Skeletal muscle cell (primary cell): ENCODE data around the gene OSBPL6.
"Not testable (repeated sequence)": the region's sequence is repeated elsewhere in the genome, so short reads cannot be mapped to it uniquely, and the experiment has no call there.

Experiments
- DNase-seq: peaks from one replicate; pipeline ENCODE4 v3.0.0-alpha.2; 2010; ENCODE audit warnings: low read depth
- H3K4me3 ChIP-seq: 2 replicates; pipeline ENCODE4 v1.5.1; 2011; ENCODE audit warnings: low read depth, mild to moderate bottlenecking, control low read depth, low read length, moderate library complexity

Gene OSBPL6

DNA sequence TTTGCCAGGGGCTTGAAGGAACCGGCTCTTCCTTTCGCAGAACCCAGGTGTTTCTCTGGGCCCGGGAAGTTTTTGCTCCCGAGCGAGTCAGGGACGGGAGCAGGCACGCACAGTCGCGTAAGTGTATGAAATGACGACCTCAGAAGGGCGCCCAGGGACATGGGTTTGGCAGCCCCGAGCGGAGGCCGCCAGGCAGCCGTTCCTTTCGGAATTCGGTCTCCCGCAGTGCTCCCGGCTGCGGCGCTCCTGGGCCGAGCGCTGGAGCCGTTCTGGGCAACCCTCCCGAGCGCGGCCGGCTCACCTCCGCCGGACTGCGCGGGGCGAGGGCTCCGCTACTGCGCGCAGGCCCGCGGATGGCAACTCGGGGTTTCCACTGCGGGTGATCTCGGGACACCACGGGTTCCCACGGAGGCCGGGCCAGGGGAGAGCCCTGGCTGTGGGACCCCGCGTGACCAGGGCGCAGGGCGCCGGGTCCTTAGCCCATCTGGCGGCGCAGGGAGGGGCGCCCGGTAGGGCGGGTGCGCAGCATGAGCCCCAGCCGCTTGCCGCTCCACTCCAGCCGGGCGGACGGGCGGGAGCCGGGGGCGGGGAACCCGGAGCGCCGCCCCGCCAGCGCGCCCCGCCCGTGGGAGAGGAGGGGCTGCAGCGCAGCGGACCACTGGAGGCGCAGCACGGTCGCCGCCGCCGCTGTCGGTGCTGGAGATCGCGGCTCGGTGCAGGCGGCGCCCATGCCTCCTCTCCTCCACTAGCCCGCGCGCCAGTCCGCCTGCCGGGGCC, at the start of gene OSBPL6:
Gene OSBPL6, plus strand, starts transcription at position 690 of the 777 bp plus-strand sequence. CDS start 111,673 bp downstream, outside the sequence.
- H3K4me3 ChIP-seq, result peak within 1 kb of the TSS; percentile 92
- DNase-seq, result peak; percentile 62

DNA sequence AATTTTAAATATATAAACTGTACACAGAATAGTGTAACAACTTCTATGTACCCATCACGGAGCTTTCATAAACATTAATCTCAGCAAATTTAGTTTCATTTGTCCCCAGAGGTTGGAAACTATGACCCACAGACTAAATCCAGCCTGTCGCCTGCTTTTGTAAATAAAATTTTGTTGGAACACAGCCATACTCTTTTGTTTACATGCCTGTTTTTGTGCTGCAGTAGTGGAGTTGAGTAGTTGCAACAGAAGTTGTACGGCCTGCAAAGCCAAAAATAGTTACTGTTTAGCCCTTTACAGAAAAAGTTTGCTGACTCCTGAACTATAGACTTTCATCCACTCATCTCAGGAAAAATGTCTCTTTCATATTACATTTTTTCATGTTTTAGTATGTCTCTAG, 42.3 kb upstream of the OSBPL6 start:
- H3K4me3 ChIP-seq, result no peak overlapping the region
- no peak for DNase-seq

DNA sequence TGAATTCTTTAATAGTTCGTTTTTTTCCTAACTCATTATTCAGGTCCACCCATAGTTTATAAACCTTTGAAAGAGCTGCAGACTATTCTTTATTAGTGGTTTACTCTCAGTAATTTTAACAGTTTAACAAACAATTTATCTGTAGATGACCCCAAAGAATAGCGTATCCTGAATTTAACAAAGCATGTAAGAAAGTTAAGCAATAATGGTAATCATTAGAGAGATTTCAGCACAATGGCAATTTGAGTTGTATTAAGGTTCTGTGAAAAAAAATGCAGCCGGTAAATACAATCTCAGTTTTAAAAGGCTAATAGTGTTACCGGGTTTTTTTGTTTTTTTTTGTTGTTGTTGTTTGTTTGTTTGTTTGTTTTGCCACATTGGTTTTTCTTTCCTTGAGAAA, 41.8 kb upstream of the OSBPL6 start:
- no peak for DNase-seq
- no peak overlapping the region for H3K4me3 ChIP-seq

DNA sequence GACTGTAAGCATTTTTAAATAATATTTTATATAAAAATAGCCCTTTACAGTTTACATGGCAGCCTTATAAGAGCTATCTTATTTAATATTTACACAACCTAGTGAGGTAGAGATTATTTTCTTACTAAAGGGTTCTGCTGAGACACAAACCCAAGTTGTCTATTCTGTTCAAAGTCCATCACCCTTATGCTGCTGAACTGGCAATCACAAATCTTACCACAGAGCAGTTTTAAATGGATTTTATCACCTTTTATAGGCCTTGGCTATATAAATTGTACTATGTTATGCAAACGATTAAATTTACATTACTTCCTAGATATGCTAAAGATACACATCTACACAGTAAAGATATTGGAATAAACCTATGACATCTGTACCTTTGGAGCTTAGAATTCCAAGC, 41.3 kb upstream of the OSBPL6 start:
- no peak overlapping the region for H3K4me3 ChIP-seq
- DNase-seq, result no peak

DNA sequence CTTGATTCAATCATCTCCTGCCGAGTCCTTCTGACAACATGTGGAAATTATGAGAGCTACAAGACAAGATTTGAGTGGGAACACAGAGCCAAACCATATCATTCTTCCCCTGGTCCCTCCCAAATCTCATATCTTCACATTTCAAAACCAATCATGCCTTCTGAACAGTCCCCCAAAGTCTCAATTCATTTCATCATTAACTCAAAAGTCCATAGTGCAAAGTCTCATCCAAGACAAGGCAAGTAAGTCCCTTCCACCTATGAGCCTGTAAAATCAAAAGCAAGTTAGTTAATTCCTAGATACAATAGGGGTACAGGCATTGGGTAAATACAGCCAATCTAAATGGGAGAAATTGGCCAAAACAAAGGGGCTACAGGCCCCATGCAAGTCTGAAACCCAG, 40.4 kb upstream of the OSBPL6 start:
- not testable (repeated sequence) for DNase-seq, H3K4me3 ChIP-seq

DNA sequence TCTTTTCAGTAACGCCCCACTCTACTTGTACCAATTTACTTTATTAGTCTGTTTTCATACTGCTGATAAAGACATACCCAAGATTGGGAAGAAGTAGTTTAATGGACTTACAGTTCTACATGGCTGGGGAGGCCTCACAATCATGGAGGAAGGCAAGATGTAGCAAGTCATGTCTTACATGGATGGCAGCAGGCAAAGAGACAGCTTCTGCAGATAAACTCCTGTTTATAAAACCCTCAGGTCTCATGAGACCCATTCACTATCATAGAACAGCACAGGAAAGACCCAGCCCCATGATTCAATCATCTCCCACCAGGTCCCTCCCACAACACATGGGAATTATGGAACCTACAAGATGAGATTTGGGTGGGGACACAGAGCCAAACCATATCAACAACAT, 38.8 kb upstream of the OSBPL6 start:
- no peak overlapping the region for H3K4me3 ChIP-seq
- DNase-seq, result no peak

DNA sequence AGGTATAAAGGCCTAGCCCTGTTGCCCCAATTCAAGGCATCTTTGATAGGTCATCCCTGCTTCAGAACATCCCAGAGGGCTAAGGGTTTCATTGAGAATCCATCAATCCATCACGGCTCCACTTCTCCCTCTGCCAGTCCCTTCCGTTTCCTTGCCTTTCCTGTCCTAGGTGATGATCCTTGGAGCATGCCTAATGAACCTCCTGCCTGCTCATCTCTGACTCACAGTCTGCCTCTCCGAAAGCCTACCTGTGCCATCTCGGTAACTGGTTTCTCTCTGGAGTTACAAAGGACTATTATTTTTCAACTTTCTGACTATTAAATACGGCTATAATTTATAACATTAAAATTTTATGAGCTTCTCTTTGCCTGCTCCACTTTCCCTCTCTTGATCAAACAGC, 36.7 kb upstream of the OSBPL6 start:
- DNase-seq, result no peak
- no peak overlapping the region for H3K4me3 ChIP-seq

DNA sequence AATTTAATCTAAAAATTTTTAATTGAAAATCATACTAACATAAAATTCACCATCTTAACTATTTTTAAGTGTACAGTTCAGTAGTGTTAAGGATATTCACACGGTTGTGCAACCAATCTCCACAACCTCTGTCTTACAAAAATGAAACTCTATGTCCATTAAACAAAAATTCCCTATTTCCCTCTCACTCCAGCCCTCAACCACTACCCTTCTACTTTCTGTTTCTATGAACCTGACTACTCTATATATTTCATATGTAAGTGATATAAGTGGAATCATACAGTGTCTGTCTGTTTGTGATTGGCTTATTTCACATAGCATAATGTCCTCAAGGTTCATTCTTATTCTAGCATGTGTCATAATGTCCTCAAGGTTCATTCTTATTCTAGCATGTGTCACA, 34.3 kb upstream of the OSBPL6 start:
- no peak overlapping the region for H3K4me3 ChIP-seq
- no peak for DNase-seq

DNA sequence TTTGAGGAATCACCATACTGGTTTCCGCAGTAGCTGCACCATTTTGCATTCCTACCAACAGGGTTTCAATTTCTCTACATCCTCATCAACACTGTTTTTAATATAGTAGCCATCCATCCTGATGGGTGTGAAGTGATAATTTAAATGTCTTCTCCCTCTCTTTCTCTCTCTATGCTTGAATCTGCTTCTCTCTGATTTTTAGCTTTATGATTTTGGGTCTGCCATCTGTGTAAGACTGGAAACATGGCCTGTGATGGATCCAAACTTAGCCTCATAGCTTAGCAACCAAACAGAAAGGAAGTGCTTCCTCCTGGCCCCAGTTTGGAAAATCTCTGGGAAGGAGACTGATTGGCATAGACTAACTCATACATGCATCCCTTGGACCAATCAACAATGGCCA, 33.7 kb upstream of the OSBPL6 start:
- H3K4me3 ChIP-seq, result no peak overlapping the region
- DNase-seq, result no peak

DNA sequence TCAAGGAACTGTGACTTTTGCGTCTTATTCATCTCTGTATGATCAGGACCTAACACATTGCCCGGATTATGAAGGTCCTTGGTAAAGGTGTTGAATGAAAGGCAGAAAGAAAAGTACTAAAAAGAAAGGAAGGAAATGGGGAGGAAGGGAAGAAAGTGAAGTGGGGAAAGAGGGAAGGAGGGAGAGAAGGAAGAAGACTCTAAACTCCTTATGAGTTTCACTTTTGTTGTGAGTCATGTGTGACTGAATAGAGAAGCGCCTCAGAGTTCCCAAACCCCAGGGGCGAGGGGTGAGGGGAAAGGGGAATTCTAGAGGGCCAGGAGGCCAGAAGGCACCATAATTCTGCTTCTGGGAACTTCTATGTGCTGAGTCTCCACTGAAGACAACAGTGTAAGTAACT, 30.9 kb upstream of the OSBPL6 start:
- DNase-seq, result no peak
- H3K4me3 ChIP-seq, result no peak overlapping the region

DNA sequence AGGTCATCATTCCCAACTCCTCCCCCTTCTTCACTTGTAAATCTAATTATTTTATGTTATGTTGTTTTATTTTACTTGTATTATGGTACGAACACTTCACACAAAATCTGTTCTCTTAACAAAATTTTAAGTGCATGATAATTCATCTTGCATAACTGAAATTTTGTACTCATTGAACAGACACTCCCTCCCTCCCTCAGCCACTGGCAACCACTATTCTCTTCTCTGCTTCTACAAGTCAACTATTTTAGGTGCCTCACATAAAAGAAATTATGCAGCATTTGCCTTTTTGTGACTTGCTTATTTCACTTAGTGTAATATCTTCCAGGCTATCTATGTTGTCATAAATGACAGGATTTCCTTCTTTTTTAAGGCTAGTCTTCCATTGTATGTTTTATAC, 30.4 kb upstream of the OSBPL6 start:
- no peak overlapping the region for H3K4me3 ChIP-seq
- no peak for DNase-seq

DNA sequence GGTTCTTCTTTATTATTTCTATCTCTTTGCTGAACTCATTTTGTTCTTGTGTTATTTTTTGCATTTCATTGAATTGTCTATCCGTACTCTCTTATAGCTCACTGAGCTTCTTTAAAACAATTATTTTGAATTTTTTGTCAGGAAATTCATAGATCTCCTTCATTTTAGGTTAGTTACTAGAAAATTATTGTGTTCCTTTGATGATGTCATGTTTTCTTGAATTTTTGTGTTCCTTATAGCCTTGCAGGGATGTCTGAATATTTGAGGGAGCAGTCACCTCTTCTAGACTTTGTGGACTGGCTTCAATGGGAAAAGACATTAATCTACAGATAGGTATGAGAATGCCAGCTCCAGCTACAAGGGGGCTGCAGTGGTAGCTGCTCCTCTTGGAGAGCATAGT, 20.7 kb upstream of the OSBPL6 start:
- DNase-seq, result no peak
- H3K4me3 ChIP-seq, result no peak overlapping the region

DNA sequence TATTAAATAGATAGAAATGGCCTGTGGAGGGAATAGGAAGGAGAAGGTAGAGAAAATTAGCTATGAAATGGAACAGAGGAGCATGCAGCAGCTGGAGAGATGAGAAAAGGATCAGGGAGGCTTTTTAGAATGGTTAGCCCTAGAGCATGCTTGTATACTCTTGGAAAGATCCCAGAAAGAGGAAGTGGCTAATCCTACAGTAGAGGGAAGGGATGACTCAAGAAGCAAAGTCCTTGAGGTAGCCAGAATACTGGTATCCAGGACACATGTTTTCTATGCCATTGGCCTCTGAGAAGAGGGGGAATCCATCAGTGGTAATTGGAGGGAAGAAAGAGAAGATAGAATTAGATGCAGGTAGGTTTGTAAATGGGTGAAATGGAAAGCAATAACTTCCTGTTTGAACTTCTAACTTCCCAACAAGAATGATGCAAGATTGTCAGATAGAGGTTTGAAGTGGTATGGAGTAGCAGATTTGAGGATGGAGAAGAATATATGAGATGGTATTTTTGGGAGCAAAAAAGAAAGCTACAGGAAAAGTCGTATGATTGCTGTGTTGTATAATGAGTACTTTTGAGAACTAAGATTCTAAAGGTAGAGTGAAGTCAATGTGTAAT, 17.1 kb upstream of the OSBPL6 start:
- no peak overlapping the region for H3K4me3 ChIP-seq
- DNase-seq, result no peak

DNA sequence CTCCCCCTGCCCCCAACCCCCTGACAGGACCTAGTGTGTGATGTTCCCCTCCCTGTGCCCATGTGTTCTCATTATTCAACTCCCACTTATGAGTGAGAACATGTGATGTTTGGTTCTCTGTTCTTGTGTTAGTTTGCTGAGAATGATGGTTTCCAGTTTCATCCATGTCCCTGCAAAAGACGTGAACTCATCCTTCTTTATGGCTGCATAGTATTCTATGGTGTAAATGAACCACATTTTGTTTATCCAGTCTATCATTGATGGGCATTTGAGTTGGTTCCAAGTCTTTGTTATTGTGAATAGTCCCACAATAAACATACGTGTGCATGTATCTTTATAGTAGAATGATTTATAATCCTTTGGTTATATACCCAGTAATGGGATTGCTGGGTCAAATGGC, 13.7 kb upstream of the OSBPL6 start:
- not testable (repeated sequence) for DNase-seq, H3K4me3 ChIP-seq

DNA sequence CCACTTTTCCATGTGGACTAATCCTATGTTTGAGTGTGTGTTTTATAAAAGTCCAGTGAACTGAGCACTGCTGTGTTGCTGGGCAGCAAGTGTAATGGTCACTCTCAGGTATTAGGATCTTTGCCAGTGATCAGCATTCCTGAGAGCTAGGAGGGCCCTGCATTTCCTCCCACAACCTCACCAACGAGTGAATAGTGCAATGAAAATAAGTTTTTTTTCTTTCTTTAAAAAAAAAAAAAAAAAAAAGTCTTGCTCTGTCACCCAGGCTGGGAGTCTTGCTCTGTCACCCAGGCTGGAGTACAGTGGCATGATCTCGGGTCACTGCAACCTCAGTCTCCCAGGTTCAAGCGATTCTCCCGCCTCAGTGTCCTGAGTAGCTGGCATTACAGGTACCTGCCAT, 6.5 kb upstream of the OSBPL6 start:
- H3K4me3 ChIP-seq, result no peak overlapping the region
- no peak for DNase-seq

DNA sequence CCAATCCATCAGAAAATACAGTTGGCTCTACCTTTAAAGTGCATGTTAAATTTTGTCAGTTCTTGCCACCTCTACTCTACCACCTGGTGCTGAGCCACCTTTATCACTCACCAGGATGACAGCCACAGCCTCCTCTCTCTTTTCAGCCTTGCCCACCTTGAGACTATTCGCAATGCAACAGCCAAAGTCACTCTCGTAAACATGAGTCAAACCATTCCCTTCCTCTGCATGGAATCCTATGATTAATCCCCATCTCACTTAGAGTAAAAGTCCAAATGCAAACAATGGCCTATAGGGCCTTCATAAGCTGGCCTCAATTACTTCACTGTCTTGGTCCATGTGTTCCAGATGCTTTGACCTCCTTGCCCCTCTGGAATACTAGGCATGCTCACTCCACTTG, 5.8 kb upstream of the OSBPL6 start:
- DNase-seq, result no peak
- H3K4me3 ChIP-seq, result no peak overlapping the region

DNA sequence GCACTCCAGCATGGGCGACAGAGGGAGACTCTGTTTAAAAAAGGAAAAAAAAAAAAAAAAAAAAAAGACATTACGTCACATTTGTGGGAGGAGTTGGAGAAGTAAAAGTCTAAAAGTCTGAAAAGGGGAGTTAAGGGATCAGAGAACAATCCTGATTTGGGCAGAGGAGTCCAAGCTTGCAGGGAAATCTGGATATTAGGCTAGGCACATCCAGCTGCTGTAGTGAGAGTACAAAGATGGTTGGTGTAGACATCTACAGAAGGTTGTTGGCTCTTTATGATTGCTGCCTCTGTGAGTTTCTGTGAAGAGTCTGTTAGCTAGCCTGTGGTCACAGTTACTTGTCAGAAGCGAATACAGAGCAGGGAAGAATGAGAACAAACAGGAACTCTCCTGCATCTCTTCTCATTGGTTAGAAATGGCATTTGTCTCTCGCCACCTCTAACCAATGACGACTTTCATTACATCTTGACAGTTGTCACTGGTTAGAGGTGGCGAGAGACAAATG, 3.3 kb upstream of the OSBPL6 start:
- no peak for DNase-seq

DNA sequence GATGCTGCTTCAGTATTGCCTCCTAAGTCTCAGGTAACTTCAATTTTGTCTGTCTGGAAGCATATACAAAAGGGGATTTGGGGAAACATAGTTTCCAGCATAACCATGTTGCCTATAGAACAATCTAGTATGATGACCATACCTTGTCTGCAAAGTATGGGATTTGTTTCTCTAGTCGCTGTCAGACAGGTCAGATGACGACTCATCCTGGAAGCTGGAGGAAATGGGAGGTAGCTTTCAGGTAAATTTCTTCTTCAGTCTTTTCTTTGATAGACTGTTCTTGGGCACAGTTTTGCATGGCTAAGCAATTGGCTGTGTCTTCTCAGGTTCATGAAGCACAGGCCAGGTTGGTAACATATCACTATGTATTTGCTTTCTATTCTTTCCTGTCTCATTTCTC, 2.8 kb upstream of the OSBPL6 start:
- DNase-seq, result no peak

More for the DNA sequence above, 3.3 kb upstream of the OSBPL6 start:
- H3K4me3 ChIP-seq, result no peak overlapping the region

DNA sequence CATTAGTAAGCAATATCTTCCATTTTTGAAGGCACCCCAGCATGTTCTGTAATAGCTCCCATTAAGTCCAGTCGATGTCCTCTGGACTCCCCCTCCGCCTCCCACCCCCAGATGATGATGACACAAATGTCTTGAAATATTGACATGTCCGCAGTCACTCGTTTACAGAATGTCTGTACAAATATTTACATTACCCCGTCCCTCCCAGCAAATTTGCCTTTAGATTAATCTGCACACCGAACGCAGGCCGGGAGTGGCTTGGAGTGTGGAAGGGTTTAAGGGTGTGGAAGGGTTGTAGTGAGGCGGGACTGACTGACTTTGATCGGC, 853 bp upstream of the OSBPL6 start:
- peak overlapping the region; percentile 92 for H3K4me3 ChIP-seq
- no peak for DNase-seq

More for the DNA sequence above, 2.8 kb upstream of the OSBPL6 start:
- no peak overlapping the region for H3K4me3 ChIP-seq

DNA sequence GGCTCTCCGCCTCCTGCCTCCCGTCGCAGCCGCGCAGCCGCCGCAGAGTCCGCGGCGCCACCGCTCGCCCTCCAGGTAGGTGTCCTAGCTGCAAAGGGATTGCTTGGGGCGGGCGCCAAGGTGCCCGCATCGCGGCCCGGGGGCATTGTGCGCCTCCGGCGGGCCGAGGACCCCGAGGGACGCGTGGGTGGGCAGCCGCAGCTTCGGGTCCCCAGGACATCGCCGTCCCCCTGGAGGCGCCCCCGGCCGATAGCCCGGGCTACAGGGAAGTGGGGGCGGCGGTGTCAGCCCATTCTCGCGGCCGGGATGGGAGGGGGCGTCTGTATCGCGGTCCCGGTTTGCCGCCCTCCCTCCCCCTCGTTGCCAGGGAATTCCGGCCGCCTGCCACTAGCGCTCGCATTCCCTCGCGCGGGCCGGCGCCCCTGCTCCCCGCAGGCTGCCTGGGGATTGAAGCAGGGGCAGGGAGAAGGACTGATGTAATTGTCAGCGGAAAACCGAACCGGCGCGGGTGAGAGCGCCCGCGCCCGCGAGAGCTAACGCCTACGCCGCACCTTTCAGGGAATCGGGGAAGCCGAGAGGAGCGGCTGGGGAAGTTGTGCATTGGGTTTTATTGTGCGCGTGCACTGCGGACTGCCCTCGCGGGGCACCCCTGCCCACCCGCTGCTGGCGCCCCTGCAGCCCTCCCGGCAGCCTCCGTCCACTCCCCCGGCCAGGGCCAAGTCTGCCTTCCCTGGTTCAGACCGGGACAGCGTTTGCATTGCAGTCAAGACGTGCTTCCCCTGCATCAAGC, 483 bp downstream of the OSBPL6 start:
- DNase-seq, result peak; percentile 29
- H3K4me3 ChIP-seq, result peak overlapping the region; percentile 92
